ENCODE measurements around the gene HRK. TPM values are rescaled to one million over a fixed set of nuclear protein-coding genes. Genes with fewer than 3 reads are reported as not detected.

HRK gene
- total RNA-seq, 2 donors from 2014 or later = 0.19 to 0.52 TPM

DNA sequence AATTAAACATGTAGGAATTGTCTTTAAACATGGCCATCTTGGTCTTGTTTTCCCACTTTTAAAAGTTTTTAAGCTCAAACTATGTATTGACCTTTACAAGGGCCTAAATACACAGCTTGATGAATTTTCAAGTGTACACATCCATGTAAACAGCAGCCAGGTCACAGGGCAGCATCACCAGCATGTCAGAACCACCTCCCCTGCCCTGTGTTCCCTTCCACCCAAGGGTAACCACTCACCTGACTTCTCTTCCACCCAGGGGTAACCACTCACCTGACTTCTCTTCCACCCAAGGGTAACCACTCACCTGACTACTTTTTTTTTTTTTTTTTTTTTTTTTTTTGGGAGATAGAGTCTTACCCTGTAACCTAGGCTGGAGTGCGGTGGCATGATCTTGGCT lies 34.1 kb upstream of the HRK start:
- Histone ChIP-seq H3K4me3 (no peak overlapping the region), H3K27me3 (no peaks in the 10 kb centered on the region), H3K9me3 (no peaks in the 10 kb centered on the region), H3K36me3 (no peaks in the 10 kb centered on the region), H3K9ac (ENCODE audit: low read depth in 2 of 2, low read length in 2 of 2) (no peak overlapping the region), H3K27ac (no peak overlapping the region), H3K4me1 (peaks cover 11% of the 10 kb centered on the region)
- intact Hi-C loops (cut with DNase I) = no loop called here
- no peak for DNase-seq
- TF ChIP-seq CTCF (IDR thresholded peaks at IDR 0.05) = no peak

DNA sequence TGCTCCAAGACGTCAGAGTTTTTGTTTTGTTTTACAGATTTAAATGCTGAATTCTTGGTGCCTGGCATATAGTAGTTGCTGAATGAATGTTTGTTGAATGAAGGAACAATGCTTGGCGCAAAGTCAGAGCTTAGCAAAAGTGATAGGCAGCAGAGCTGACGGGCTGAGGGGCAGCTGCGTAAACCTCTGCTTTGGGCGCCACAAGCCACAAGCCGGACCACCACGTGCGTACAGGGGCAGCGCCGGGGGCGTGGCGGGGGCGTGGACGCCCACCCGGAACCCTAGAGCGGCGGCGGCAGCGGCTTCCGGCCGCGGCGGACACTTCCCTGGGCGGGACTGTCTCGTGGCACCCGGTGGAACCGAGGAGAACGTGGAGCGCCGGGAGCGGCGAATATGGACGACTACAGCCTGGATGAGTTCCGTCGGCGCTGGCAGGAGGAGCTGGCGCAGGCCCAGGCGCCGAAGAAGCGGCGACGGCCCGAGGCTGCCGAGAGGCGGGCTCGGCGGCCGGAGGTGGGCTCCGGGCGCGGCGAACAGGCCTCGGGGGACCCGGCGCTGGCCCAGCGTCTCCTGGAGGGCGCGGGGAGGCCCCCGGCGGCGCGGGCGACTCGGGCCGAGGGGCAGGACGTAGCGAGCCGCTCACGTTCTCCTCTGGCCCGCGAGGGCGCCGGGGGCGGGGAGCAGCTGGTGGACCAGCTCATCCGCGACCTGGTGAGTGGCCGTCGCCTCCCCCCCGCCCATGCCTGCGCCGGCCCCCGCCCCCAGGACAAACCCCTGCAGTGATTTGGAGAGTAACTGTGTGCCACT lies 29.6 kb upstream of the HRK start, which contains the start of gene FBXW8:
Gene FBXW8, plus strand, starts transcription at position 306 of the 807 bp plus-strand sequence. Its CDS starts 88 bp downstream, at position 394.
- Histone ChIP-seq H3K27ac (peak within 1 kb of the TSS; percentile 76), H3K36me3 (no peaks in the 10 kb centered on the region), H3K9me3 (no peaks in the 10 kb centered on the region), H3K27me3 (no peaks in the 10 kb centered on the region), H3K4me3 (peak within 1 kb of the TSS; percentile 90), H3K4me1 (no peaks in the 10 kb centered on the region), H3K9ac (ENCODE audit: low read depth in 2 of 2, low read length in 2 of 2) (peak within 1 kb of the TSS; percentile 66 to 87)
- peak; percentile 76 for DNase-seq
- intact Hi-C loops (cut with DNase I) = no loop called here
- no peak for TF ChIP-seq CTCF (IDR thresholded peaks at IDR 0.05)

GRCh38 chr12:116910280-116910644 lies 29.0 kb upstream of the HRK start:
- H3K4me1 ChIP-seq = no peaks in the 10 kb centered on the region
- H3K36me3 ChIP-seq = no peaks in the 10 kb centered on the region
- no peaks in the 10 kb centered on the region for H3K27me3 ChIP-seq
- peak overlapping the region in 1 of 2 donors; percentile 49 for H3K9ac ChIP-seq (ENCODE audit: low read depth in 2 of 2, low read length in 2 of 2)
- H3K9me3 ChIP-seq = no peaks in the 10 kb centered on the region
- H3K27ac ChIP-seq = no peak overlapping the region
- DNase-seq = no peak
- peak overlapping the region; percentile 90 for H3K4me3 ChIP-seq
- intact Hi-C loops (cut with DNase I) = no loop called here
- TF ChIP-seq CTCF (IDR thresholded peaks at IDR 0.05) = no peak

GRCh38 chr12:116906285-116906684 lies 25.0 kb upstream of the HRK start:
- no peak for TF ChIP-seq CTCF (IDR thresholded peaks at IDR 0.05)
- no peak overlapping the region for H3K27ac ChIP-seq
- no peaks in the 10 kb centered on the region for H3K36me3 ChIP-seq
- H3K4me1 ChIP-seq = no peaks in the 10 kb centered on the region
- no peaks in the 10 kb centered on the region for H3K27me3 ChIP-seq
- H3K9ac ChIP-seq (ENCODE audit: low read depth in 2 of 2, low read length in 2 of 2) = no peak overlapping the region
- H3K9me3 ChIP-seq = no peaks in the 10 kb centered on the region
- DNase-seq = no peak
- intact Hi-C loops (cut with DNase I) = no loop called here
- H3K4me3 ChIP-seq = no peak overlapping the region

DNA sequence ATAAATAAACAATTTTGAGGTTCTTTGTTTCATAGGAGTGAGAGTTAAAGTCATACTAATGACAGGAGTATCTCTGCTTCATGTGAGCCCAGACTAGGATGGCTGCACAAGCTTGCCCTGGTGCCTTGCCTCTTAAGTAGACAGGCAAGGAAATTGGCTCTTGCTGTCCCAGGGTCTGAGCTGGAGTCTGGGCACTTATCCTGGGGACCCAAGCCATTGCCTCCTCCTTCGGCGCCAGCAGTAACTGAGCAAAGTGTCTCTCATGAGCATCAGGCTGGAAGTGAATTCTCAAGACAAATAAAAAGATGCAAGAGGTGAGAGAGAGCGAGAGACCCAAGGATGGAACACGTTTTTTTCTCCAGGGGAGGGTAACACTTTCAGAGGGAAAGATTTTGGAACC lies 22.6 kb upstream of the HRK start:
- no peak overlapping the region for H3K9ac ChIP-seq (ENCODE audit: low read depth in 2 of 2, low read length in 2 of 2)
- no peaks in the 10 kb centered on the region for H3K4me1 ChIP-seq

More for the DNA sequence above, 22.6 kb upstream of the HRK start:
- intact Hi-C loops (cut with DNase I) = no loop called here
- Histone ChIP-seq H3K27me3 (no peaks in the 10 kb centered on the region), H3K36me3 (no peaks in the 10 kb centered on the region), H3K9me3 (no peaks in the 10 kb centered on the region), H3K4me3 (no peak overlapping the region), H3K27ac (no peak overlapping the region)
- DNase-seq = no peak
- no peak for TF ChIP-seq CTCF (IDR thresholded peaks at IDR 0.05)
